ENCODE data around the gene PDE4D.

PDE4D gene

DNA sequence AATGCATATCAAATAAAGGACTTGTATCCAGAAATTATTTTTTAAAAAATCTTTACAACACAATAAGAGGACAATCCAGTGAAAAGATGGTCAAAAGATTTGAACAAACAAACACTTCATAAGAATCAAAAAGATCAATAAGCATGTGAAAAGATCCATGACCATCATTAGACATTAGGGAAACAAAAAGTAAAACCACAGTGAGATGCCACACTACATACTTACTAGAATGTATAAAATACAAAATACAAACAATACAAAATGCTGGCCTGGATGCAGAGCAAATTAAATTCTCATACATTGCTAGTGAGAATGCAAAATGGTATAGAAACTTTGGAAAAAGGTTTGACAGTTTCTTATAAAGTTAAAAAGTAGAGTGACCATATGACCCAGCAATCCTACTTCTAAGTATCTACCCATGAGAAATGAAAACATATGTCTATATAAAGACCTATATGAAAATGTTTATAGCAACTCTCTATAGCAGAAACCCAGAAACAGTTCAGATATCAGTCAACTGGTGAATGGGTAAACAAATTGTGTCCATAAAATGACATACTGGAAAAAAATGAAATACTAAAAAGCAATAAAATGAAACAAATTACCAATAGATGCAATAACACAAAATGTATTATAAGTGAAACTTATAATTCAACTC is 884.6 kb downstream of the PDE4D start:
- ChIA-PET POLR2A (no interaction called here), CTCF (interaction anchor here (1.4 kb wide), 1 partner anchor 122 kb away, joined by 7 read pairs; no protein-coding TSS in a partner anchor)
- no peak for DNase-seq (ENCODE audit: extremely low spot score)
- TF ChIP-seq LEF1 (IDR thresholded peaks at IDR 0.05; ENCODE audit: borderline replicate concordance) (no peak), ZNF384 (IDR thresholded peaks at IDR 0.05) (no peak), TARDBP (IDR thresholded peaks at IDR 0.05) (no peak), SP1 (IDR thresholded peaks at IDR 0.05) (no peak), FOXK2 (IDR thresholded peaks at IDR 0.05) (no peak), FOXA1 (IDR thresholded peaks at IDR 0.05) (no peak), HDGF (IDR thresholded peaks at IDR 0.05; ENCODE audit: borderline replicate concordance) (no peak)
- TF ChIP-seq, protein P1, sequence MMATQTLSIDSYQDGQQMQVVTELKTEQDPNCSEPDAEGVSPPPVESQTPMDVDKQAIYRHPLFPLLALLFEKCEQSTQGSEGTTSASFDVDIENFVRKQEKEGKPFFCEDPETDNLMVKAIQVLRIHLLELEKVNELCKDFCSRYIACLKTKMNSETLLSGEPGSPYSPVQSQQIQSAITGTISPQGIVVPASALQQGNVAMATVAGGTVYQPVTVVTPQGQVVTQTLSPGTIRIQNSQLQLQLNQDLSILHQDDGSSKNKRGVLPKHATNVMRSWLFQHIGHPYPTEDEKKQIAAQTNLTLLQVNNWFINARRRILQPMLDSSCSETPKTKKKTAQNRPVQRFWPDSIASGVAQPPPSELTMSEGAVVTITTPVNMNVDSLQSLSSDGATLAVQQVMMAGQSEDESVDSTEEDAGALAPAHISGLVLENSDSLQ (IDR thresholded peaks at IDR 0.05): no peak

GRCh38 chr5:59007460-59008063 is 886.0 kb downstream of the PDE4D start:
- TF ChIP-seq NFRKB (IDR thresholded peaks at IDR 0.05) (no peak), BHLHE40 (IDR thresholded peaks at IDR 0.05; ENCODE audit: borderline replicate concordance) (no peak), LEF1 (IDR thresholded peaks at IDR 0.05; ENCODE audit: borderline replicate concordance) (no peak), FOXA1 (IDR thresholded peaks at IDR 0.05) (no peak), SUZ12 (IDR thresholded peaks at IDR 0.05) (no peak)
- ChIA-PET POLR2A (no interaction called here), CTCF (interaction anchor here (0.6 to 0.7 kb wide), 2 partner anchors 116 to 771 kb away, joined by 3 to 4 read pairs; no protein-coding TSS in a partner anchor)
- DNase-seq (ENCODE audit: extremely low spot score): no peak

DNA sequence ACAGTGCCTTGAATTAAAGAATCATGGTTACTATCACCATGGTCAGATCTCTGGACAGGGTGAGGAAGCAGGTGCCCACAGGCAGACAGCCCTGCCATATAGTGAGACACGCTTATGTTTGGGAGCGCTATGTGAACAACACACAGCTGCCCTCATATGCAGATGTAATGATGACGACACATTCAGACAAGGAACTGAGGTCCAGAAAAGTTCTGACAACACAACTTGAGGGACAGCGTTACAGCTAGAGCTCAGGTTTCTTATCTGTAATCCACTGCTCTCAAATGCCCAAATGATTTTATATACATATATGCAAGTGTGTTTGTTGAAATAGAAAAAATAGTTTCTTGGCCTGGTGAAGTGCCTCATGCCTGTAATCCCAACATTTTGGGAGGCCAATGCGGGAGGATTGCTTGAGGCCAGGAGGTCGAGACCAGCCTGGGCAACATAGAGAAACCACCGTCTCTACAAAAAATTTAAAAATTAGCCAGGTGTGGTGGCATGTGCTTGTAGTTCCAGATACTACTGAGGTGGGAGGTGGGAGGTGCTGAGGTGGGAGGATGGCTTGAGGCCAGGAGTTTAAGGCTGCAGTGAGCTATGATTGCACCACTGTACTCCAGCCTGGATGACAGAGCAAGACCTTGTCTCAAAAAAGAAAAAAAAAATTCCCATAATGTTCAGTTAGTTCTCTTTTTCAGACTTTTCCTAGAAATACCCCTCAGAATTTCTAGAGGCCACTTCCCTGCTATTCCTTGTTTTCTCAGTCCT is 887.4 kb downstream of the PDE4D start:
- CTCF ChIA-PET: interaction anchor here (1.1 kb wide), 1 partner anchor 120 kb away, joined by 3 read pairs; no protein-coding TSS in a partner anchor
- POLR2A ChIA-PET: no interaction called here

GRCh38 chr5:59003641-59004040 is 889.9 kb downstream of the PDE4D start:
- TF ChIP-seq ZNF384 (IDR thresholded peaks at IDR 0.05): no peak
- no peak for TF ChIP-seq FOXA1 (IDR thresholded peaks at IDR 0.05)
- TF ChIP-seq TARDBP (IDR thresholded peaks at IDR 0.05): no peak
- no peak for TF ChIP-seq SUZ12 (IDR thresholded peaks at IDR 0.05)
- no peak for TF ChIP-seq FOXK2 (IDR thresholded peaks at IDR 0.05)
- TF ChIP-seq BHLHE40 (IDR thresholded peaks at IDR 0.05; ENCODE audit: borderline replicate concordance): no peak
- TF ChIP-seq SP1 (IDR thresholded peaks at IDR 0.05): no peak
- TF ChIP-seq, protein P1 (IDR thresholded peaks at IDR 0.05): no peak
- no peak for TF ChIP-seq LEF1 (IDR thresholded peaks at IDR 0.05; ENCODE audit: borderline replicate concordance)
- no peak for TF ChIP-seq ARNT (IDR thresholded peaks at IDR 0.05)
- TF ChIP-seq CTBP1 (IDR thresholded peaks at IDR 0.05; ENCODE audit: borderline replicate concordance): no peak
- TF ChIP-seq L3MBTL2 (conservative IDR thresholded peaks at IDR 0.05): no peak
- no peak for TF ChIP-seq ELF4 (IDR thresholded peaks at IDR 0.05)
- ChIA-PET POLR2A (no interaction called here), CTCF (interaction anchor here (0.6 to 2.2 kb wide), 3 partner anchors 117 to 131 kb away, joined by 3 to 7 read pairs (median 3); no protein-coding TSS in a partner anchor)
- no peak for DNase-seq (ENCODE audit: extremely low spot score)

More for the DNA sequence above, 887.4 kb downstream of the PDE4D start:
- DNase-seq (ENCODE audit: extremely low spot score): no peak
- TF ChIP-seq ARNT (IDR thresholded peaks at IDR 0.05) (no peak), NFRKB (IDR thresholded peaks at IDR 0.05) (no peak), LEF1 (IDR thresholded peaks at IDR 0.05; ENCODE audit: borderline replicate concordance) (no peak), CTBP1 (IDR thresholded peaks at IDR 0.05; ENCODE audit: borderline replicate concordance) (no peak), HDGF (IDR thresholded peaks at IDR 0.05; ENCODE audit: borderline replicate concordance) (no peak), BHLHE40 (IDR thresholded peaks at IDR 0.05; ENCODE audit: borderline replicate concordance) (no peak), ZNF384 (IDR thresholded peaks at IDR 0.05) (no peak), TARDBP (IDR thresholded peaks at IDR 0.05) (no peak), FOXK2 (IDR thresholded peaks at IDR 0.05) (no peak), FOXM1 (IDR thresholded peaks at IDR 0.05; ENCODE audit: borderline replicate concordance) (no peak), FOXA1 (IDR thresholded peaks at IDR 0.05) (no peak), ELF4 (IDR thresholded peaks at IDR 0.05) (no peak), SUZ12 (IDR thresholded peaks at IDR 0.05) (no peak), L3MBTL2 (conservative IDR thresholded peaks at IDR 0.05) (no peak), SP1 (IDR thresholded peaks at IDR 0.05) (no peak)
- TF ChIP-seq, protein P1 (IDR thresholded peaks at IDR 0.05): no peak

DNA sequence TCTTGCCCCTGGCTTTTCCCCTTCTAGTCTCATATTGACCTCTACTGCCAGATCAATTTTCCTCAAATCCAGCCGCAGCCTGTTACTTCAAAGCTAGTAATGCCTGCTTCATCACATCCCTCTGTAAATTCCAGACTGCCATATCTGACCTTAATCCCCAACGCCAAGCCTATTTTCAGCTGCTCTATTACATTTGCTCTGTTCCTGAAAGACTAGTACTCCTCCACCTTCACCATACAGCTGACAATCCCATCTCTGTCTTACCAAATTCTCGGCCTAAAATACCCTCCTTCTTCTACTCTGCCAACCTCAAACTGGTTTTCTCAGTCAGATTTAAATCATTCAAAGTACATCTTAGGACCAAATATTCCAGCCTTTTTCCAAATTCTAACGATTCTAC is 890.4 kb downstream of the PDE4D start:
- TF ChIP-seq BHLHE40 (IDR thresholded peaks at IDR 0.05; ENCODE audit: borderline replicate concordance) (no peak), NFRKB (IDR thresholded peaks at IDR 0.05) (no peak)
- ChIA-PET CTCF (interaction anchor here (0.6 to 2.2 kb wide), 3 partner anchors 117 to 131 kb away, joined by 3 to 7 read pairs (median 3); no protein-coding TSS in a partner anchor), POLR2A (no interaction called here)
- DNase-seq (ENCODE audit: extremely low spot score): no peak

All from HEK293T (cell line).